NCI-H345 treated with DMSO at 0.1 percent for 48 hours (cell line): Measurements from ENCODE around the gene COL18A1.

Source experiments
- DNase-seq: peaks from one replicate; lab custom pipeline; 2025; ENCODE audit not compliant: unreplicated experiment; lab: John Stamatoyannopoulos, UW

COL18A1 gene

DNA sequence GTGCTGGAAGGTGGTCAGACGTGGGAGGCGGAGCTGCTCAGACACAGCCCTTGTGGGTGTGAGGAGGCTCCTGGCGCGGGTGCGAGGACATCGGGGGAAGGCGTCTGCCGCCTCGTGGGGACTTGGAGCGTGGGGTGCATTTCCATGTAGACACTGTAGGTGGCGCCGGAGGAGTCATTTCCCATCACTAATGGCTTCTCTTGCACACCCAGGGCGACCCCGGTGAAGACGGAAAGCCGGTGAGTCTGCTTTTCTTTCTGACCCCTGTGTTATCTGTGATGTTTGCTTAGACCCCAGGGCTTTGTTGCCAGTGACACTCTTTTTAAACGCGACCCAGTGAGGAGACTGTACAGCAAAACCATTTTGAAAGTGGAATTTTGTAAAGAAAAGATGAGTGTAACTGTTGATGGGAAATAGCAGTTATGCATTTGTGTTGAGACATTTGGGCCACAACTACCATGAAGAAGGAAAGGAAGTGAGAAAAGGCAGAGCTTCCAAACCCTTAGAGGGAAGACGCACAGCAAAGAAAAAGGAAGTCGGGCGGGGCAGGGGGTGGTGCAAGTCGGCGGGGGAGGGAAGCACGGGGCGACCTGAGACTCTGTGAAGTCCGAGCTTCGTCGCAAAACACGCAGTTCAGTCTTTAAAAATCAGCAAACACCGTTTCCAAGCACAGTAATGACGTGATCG is 73.3 kb downstream of the COL18A1 start:
- peak; percentile 56 for DNase-seq

DNA sequence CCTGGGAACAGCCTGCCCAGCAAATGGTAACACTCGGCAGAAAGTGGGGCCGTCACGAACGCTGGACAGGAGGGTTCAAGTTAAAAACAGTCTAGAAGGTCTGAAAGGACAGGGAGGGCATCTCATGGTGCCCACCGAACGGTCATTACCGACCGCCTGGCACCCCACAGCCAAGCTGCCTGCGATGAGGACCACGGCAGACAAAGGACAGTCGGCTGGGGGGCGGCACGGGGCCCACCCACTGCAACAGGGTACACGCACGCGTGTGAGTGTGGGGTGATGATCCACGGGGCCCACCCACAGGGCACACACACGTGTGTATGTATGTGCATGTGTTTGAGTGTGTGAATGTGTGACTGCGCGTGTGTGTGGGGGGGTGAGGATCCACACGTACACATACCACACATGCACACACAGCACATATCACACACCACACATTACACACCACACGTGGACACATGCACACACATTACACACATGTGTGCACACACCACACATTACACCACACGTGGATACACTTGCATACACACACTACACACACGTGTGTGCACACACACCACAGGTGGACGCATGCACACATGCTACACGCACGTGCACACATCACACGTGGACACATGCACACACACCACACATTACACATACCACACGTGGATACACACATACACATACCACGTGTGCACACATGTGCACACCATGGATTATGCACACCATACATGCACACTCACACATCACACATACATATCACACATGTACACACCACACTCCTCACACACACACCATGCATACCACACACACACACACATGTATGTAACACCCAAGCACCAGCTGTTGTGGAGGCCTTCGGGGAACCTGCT is 74.1 kb downstream of the COL18A1 start:
- DNase-seq, result no peak

DNA sequence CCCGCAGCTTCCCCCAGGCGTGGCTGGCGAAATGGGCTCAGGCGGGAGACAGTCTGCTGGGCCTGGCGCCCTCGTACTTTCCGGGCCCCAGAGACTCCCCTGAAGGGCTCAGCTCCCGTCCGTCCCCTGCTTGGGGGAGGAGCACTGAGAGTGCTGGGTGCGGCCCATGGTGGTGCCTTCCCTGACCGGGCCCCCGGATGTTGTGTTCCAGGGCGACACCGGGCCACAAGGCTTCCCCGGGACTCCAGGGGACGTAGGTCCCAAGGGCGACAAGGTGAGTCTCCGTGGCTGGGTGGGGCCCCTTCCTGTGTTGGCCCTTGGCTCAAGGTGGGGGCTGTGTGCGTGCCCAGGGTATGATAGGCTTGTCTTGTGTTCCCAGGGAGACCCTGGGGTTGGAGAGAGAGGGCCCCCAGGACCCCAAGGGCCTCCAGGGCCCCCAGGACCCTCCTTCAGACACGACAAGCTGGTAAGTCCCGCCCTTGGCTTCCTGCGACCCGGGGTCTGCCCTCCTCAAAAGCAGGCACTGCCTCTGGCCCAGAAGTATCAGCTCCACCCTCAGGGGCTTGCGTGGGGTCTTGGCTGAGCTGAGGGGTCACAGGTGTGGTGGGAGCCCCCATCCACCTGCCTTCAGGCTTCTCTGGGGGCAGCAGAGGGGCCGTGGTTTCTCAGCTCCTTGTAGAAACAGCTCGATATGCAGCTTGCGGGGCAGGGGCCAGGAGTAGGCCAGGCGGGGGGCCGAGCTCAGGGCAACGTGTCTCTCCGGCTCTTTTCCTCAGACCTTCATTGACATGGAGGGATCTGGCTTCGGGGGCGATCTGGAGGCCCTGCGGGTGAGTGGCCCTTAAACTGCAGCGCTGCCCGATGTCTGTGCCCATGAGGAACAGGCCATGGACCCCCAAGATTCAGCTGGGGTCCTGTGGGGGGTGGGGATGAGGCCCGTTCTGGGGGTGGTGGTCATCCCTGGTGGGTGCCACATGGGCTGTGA is 75.0 kb downstream of the COL18A1 start:
- no peak for DNase-seq

DNA sequence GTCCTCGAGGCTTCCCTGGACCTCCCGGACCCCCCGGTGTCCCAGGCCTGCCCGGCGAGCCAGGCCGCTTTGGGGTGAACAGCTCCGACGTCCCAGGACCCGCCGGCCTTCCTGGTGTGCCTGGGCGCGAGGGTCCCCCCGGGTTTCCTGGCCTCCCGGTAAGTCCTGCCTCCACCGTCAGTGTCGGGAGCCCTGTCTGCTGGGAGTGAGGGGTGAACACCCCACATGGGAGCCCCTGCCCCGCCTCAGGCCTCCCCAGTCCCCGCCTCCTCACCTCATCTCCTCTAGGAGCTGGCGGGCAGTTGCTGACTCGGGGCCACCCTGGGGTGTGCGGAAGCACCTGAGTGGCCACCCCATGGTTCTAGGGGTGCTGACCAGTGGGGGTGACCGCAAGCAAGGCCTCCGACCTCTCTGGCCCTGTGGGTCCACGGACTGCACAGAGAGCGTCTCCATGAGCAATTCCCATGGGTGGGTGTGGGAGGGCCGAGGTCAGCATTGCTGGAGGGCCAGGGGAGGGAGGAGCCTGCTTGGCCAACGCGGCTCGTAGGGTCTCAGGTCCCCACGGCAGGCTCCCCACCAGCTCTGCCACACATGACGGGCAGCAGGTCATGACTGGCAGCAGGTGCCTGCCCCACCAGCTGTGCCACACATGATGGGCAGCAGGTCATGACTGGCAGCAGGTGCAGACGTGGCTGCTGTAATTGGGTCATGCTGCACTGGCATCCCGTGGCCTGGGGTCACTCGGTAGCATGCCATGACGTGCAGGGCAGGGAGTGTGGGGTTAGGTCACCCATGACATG is 75.9 kb downstream of the COL18A1 start:
- DNase-seq, result no peak

DNA sequence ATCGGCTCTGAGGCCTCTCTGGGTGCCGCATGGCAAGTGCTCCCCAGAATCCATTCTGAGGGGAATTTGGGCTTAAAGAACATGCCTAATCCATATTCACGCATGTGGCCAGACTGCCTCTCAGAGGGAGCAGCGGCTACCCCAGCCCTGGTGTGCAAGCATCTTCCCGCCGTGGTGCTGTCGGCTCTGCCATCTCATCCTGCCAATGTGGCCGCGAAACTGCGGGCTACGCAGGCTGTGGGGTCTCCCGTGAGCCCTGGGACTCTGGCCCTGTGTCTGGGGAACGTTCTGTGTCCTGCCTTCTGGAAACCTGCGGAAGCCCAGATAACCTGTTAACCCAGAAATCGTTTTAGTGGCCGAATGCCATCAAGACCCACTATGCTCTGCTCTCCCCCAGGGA is 76.6 kb downstream of the COL18A1 start:
- DNase-seq, result no peak

DNA sequence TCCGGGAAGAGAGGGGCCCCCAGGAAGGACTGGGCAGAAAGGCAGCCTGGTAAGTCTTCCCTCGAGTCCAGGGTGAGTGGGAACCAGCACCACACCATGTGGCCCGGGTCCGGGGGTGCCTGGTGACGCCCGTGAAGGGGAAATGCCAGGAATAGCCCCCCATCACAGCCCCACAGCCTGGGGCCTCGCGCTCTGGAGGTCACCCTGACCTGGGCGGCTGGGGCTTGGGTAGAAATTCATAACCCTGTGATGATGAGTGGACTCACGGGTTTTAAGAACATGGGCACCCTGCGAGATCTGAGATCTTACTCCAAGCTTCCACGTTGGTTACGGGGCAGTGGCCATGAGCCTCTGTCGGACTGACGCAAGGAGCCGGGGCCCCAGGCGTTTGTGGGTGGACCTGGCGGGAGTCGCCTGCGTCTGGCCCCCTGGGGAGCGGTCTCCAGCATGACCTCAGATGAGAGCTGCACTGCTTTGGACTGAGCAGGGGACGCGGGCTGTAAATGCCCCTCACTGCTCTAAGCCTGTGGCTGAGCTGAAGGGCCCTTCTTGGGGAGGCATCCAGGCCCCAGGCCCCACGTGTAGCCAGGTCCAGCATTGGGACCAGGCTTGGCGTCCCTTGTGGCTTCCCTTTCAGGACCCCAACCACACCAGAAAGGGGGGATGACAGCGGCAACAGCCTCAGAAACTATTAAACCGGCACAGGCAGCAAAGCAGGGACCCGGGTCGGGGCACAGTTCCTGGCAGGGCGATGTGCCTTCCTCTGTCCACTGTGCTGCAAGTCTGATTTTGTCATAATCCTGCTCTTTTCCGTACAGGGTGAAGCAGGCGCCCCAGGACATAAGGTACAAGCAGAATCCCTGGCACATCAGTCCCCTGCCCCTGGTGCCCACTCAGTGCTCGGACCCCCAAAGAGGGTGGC is 77.3 kb downstream of the COL18A1 start:
- DNase-seq, result no peak

DNA sequence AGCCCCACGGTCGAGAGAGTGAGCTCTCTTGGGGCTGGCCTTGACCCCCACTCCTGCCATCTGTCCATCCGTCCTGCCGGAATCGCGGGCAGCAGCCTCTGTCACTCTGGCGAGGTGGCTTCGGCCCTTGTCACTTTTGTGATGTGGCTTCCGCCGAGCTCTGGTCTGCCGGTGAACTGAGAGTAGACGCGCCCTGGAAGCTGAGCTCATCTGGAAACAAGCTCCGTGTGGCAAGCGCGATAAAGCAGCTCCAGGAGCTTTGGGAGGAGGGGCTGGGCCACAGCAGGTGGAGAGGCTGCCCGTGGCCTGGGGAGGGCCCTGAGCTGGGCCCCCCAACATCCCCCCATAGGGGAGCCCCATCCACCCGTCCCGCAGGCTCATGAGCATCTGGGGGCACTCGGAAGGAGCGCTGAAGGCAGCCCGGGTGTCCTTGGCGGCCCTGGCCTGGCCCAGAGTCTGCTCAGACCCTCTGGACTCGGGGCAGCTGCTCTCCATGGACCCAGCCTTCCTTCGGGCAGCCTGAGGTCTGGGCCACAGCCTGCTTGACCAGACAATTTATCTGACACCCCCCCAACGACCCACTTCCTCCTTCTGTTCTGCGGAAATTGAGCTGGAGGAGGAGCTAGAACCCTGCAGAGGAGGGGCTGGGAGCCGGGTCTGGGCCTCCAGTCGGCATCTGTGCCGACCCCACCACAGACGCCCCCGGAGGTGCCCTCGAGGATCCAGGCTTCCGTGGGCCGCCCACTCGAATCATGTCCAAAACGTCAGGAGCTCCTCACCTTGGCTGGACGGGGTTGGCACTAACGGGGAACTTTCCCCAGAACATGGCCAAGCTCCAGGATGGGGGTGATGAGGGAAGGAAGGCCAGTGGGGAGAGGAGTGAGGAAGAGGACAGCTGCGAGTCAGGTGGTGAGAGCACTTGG is 78.2 kb downstream of the COL18A1 start:
- no peak for DNase-seq

DNA sequence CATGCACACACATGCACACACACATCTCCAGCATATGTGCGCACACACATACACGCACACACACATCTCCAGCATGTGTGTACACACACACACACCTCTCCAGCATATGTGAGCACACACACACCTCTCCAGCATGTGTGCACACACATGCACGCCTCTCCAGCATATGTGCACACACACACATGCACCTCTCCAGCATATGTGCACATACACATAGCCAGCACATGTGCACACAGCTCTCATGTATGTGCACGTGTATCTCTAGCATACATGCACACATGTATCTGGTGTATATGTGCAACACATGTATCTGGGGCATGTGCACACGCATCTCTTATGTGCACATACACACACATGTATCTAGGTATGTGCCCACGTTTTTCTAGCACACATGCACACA is 79.4 kb downstream of the COL18A1 start:
- no peak for DNase-seq

DNA sequence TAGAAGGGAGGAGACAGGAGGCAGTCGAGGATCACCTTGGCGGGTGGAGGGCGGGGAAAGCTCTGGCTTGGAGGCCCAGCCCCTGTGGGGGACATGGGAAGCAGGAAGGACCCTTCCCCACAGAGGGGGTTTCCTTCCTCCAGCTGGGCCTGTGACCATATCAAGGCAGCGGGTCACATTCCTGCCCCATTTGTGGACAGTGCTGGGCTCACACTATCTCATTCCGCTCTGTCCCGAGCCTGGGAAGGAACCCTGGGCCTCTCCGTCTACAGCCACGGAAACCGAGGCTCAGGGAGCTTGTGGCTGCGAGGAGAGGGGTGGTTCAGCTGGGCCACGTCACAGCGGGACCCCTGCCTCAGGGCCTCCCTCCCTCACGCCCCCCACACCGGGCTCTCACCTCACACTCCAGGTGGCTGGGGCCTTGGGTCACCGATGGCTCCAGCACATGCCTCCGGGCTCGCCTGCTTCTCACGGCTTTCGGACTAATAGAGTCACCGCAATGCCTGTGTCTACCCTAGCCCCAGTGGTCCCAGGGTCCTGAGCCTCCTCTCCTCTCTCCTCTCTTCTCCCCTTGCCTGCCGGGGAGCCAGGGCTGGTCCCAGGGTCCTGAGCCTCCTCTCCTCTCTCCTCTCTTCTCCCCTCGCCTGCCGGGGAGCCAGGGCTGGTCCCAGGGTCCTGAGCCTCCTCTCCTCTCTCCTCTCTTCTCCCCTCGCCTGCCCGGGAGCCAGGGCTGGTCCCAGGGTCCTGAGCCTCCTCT is 80.9 kb downstream of the COL18A1 start:
- no peak for DNase-seq

DNA sequence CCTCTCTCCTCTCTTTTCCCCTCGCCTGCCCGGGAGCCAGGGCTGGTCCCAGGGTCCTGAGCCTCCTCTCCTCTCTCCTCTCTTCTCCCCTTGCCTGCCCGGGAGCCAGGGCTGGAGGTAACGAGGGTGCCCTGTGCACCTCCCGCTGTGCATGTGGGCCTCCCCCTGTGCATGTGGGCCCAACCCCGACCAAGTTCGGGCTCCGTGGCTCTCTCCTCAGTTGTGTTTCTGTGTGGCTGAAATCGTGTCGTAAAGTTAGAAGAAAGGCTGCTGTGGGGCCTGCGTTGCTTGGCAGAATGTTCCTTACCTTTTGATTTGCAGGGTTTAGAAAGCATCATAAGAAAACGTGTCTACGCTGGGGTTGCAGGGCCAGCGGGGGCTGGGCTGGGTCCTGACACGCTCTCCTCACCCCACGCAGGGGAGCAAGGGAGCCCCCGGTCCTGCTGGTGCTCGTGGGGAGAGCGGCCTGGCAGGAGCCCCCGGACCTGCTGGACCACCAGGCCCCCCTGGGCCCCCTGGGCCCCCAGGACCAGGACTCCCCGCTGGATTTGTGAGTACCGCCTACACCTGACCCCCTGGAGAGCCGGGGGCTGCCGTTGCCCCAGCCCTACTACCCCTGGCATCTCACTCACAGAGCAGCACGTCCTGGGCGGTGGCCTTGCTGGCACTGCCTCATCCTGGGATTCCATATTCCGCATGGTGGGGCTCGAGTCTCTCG is 81.6 kb downstream of the COL18A1 start:
- DNase-seq, result no peak

DNA sequence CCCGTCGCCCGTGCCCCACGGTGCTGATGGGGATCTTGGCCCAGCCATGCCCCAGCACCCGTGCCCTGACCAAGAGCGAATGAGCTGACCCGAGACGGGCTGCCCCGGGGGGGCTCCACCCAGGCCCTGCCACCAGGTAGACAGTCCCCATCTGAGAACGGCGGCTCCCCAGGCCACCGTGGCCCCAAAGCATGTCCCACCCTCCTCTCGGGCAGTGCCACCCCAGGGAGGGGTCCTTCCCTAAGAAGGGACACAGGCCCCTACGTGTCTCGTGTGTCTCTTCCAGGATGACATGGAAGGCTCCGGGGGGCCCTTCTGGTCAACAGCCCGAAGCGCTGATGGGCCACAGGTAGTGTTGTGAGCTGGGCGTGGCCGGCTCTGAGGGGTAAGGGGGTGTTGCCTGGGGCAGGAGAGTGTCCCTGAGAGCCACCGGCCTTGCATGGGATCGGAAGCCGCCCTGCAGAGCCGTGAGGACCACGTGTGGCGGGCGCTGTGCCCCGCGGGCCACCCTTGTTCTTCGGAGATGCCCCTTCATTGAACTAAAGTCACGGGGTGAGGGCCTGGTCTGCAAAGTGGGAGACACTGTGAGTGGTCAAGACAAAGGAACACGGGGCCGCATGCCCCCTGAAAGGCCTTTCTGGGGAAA is 82.3 kb downstream of the COL18A1 start:
- DNase-seq, result no peak

DNA sequence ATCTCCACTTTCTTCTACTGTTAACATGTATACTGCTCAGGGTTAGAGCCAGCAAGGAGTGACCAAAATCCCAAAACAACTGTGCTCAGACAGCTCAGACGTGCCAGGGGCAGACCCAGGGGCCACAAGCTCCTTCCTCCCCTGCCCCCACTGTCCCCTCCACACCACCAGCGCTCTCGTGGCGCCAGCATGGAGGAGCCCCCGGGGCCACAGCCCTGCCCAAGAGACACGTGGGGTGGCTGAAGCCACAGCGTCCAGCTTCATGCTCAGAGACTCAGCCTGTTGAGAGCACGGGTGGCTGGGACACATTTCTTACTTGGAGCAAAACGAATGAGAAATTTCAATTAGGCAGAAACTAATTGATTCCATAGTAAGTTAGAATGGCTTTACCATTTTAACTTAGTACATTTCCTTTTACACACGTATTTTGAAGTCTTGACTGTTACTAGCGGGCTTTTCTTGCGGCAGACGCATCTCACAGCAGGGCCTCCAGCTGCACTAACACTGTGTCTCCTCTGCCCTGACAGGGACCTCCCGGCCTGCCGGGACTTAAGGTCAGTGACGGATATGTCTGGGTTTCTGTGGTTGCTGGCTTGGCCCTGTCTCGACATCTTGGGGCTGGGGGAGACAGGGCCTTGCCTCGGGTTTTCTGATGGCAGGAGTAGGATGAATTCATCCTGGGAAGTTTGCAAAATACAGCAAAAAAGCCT is 83.1 kb downstream of the COL18A1 start:
- DNase-seq, result no peak

DNA sequence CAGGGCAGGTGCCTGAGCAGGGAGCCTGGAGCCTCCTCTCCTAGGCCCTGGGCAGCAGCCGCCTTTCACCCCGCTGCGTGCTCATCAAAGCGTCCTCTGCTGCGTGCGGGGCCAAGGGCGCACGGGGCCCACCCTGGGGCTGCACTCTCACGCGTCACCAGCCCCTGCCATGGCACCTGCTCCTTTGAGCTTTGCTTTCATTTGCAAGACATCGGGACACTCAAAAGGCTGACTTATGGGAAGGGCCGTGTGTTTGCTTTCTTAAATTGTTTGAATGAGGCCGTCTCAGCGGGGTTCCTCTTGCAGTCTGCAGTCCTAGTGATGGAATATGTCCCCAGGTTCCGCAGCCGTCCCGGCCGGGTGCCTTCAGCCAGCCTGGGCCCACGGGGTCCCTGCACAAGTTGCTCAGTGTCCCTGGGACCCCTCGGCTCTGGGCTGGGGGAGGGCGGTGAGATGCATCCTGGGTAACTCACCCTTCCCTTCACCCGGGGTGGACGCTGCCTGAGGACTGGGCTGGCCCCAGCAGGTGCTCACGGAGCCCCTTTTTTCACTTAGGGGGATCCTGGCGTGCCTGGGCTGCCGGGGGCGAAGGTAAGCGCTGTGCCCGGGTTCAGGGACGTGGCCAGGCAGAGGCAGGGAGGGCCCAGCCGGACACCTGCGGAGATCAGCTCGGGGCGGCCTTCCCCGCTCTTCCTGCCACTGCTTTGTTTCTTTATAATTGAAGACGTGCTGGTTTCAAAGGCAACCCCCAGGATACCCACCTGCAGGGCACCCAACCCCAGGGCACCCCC is 84.2 kb downstream of the COL18A1 start:
- DNase-seq, result no peak

DNA sequence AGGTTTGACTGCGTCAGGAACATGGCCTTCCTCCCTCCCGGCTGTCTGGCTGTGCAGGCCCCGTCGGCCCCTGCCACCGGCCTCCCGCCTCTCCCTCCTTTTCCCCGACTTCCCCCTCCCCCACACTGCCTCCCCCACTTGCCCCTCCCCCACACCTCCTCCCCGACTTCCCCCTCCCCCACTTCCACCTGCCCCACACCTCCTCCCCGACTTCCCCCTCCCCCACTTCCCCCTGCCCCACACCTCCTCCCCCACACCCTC is 84.7 kb downstream of the COL18A1 start:
- DNase-seq, result no peak

DNA sequence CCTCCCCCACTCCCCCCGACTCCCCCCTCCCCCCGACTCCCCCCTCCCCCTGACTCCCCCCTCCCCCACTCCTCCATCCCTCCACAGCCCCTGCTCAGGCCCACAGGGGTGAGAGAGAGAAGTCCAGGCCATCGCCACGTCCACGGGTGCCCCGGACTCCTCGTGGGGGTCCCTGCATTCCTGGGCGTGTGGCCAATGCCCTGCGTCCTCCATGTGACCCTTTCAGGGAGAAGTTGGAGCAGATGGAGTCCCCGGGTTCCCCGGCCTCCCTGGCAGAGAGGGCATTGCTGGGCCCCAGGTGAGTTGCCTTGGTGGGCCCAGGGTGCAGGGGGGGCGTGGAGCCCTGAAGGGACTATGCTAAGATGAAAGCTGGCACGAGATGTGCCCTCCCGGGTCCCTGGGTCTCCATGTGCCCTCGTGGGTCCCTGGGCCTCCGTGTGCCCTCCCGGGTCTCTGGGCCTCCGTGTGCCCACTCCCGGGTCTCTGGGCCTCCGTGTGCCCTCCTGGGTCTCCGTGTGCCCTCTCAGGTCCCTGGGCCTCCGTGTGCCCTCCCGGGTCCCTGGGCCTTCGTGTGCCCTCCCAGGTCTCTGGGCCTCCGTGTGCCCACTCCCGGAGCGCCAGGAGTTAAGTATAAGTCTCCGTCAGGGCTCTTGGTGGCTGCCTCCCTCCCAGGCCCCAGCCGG is 85.2 kb downstream of the COL18A1 start:
- no peak for DNase-seq
